DMS 273 (cell line): Measurements from ENCODE around the gene TMEM63A.

Source experiments
- DNase-seq: peaks from one replicate; lab custom pipeline; 2025; ENCODE audit not compliant: unreplicated experiment; lab: John Stamatoyannopoulos, UW

Gene TMEM63A

DNA sequence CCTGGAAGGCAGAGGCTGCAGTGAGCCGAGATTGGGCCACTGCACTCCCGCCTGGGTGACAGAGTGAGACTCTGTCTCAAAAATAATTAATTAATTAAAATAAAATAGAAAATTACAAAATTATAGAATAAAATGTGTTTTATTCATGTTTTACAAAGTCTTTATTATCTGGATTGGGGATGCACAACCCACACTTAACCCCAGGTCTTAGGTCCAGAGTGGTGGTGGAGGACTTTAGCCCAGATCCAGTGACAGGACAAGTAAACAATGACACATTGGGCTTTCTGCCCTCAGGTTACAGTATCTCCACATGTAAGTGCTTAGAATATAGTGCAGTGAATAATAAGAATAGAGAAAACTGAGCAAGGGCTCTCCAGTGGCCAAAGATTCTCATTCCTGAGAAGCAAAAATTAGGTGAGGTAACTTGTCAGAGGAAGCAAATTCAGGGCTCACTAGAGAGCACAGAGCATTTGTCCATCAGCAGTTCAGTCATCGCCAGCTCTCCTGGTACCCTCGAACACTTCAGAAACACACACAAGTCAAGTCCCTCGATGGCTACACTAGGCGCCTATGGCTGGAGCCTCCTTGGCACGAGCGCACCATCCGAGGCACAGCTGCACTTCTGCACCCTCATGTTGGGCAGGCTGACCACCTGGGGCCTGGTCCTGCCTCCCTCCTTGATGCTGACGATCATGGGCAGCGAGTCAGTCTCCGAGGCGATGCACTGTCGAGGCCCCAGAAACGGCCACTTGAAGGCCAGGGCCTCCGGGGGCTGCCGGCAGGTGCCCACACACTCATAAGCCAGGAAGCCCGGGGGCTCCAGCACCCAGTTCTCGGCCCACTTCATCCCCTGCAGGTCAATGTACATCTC, 4.2 kb upstream of the TMEM63A start:
- DNase-seq, result no peak

DNA sequence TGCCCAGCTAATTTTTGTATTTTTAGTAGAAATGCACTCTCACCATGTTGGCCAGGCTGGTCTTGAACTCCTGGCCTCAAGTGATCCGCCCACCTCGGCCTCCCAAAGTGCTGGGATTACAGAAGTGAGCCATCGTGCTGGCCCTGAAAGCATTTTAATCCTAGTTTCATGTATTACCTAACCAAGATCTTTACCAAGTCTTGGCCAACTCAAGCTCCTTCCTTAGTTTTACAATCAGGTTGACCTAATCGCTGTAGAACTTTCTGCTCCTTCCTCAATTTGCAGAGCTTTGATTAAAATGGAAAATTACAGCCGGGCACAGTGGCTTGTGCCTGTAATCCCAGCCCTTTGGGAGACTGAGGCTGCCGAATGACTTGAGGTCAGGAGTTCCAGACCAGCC, 3.2 kb upstream of the TMEM63A start:
- DNase-seq, result no peak

DNA sequence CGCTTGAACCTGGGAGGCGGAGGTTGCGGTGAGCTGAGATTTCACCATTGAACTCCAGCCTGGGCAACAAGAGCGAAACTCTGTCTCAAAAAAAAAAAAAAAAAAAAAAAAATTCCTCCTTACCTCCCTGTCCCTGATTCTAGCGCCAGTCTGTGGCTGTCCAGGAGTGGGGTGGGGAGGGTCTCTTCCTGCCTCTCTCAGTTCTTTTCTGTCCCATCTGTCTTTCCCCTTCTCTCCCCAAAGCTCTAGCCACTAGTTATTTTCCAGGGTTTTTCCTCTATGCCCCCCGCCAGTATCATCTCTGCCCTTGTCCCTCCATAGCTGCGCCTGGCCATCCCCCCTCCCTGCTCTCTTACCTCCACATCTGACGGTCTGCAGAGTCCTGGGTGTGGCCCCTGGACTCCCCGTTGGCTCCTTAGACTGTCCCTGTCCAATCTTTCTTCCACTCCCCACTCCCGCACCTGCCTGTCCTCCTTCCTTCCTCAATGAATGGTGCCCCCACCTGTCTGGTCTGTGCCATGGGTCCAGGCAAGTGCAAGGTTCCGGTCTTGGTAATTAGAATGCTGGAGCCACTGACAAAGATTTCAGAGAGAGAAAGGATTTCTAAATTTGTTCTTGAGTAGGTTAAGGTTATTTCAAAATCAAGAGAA, 1.6 kb upstream of the TMEM63A start:
- no peak for DNase-seq

DNA sequence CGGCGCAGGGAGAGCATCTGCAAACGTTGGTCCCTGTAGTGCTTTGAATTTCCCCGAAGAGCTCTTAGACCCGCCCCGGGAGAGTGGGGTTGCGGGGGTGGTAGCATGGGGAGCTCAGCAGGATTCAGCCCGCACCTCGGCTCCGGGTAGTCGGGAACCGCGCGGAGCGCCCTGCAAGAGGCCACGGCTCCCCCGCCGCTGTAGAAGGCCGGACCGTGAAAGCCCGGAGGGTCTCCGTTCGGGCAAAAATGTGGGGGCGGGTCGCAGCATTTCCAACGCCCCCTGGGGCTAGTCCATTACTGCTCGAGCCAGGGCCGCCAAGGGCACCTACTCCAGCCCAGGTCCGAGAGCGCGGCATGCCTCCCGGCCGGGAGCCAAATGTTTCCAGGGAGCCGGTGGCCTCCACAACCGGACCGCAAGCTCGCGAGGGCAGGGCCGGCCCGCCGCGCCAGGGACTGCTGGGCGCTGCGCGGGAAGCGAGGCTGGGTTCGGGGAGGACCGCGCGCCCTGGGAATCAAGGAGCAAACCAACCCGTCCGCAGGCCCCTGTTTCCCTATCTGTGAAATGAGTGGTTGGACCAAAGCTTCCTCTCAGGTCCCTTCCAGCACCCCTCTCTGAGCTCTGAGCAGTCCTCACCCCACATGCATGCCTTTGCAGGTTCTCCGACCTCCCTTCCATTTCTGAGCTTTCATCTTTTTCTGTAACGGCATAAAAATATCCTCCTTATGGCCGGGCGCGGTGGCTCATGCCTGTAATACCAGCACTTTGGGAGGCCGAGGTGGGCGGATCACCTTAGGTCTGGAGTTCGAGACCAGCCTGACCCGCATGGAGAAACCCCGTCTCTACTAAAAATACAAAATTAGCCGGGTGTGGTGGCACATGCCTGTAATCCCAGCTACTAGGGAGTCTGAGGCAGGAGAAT, 775 bp upstream of the TMEM63A start:
- peak; percentile 71 for DNase-seq

DNA sequence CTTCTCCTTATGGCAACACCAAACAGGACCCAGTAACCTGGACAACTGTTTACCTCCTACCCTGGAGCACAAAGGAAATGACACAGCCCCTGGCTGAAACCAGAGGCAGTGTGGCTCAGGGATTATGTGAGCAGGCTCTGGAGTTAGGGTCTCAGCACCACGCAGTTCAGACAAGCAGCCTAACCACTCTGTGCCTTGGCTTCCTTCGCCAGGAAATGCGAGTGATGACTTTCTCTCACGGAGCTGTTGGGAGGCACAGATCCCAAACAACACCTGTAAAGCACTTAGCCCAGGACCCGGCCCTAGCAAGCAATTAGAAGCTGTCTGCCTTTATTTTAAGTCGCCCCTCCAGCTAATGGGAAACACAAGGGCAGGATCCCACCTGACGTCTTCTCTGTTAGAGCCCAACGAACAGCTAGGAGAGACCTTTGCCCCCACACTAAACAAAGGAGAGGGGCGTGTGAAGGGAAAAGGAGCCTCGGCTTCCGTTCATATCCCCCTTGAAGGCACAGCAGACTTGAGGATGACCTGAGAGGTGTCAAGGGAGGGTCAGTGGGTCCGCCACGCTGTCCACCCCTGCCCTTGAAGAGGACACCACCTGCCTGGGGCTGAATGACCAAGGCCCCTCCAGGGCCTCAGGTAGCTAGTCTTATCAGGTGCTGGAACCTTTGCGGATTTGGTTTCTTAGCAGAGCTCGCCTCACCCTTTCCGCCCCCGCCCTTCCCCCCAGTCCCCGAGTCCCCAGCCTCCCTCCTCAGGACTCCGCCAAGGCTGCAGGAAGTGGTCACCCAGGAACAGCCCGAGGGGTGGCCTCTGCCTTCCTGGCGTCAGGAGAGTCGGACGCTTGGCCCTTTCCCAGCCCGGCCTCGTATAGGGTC, 860 bp downstream of the TMEM63A start:
- no peak for DNase-seq

DNA sequence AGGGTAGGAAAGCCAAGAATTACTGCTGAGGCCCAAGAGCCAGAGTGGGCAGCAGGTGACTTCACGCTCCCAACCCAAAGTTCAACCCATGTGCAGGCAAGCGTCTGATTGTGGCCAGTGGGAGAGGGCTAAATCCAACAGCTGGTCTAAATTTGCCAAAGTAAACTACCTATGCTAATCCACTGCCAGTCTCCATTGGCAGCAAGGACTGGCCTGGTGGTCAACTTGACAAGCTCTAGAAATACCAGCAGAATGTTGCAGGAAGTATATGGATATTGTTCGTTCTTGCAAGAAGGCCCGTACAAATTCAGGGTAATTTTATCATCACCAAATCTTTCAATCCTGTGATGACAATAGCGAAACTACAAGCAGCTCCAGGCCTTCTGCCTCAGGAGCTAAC, 1.5 kb downstream of the TMEM63A start:
- DNase-seq, result no peak

DNA sequence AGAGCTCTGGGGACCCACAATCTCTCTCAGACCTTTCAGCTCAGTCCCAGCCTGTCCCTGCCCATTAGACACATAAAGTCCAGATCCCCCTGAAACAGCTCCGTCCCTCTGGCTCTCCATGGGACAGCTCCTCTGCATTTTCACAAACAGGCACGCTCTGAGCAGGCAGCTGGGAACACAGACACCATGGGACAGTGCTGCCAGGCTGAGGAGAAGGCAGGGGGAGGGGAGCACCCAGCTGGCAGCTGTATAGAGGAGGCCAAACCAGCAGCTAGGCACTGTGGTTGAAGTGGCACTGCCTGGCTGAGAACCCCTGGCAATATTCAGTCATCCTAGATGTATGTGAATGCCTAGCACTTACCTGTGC, 2.0 kb downstream of the TMEM63A start:
- DNase-seq, result peak; percentile 39

DNA sequence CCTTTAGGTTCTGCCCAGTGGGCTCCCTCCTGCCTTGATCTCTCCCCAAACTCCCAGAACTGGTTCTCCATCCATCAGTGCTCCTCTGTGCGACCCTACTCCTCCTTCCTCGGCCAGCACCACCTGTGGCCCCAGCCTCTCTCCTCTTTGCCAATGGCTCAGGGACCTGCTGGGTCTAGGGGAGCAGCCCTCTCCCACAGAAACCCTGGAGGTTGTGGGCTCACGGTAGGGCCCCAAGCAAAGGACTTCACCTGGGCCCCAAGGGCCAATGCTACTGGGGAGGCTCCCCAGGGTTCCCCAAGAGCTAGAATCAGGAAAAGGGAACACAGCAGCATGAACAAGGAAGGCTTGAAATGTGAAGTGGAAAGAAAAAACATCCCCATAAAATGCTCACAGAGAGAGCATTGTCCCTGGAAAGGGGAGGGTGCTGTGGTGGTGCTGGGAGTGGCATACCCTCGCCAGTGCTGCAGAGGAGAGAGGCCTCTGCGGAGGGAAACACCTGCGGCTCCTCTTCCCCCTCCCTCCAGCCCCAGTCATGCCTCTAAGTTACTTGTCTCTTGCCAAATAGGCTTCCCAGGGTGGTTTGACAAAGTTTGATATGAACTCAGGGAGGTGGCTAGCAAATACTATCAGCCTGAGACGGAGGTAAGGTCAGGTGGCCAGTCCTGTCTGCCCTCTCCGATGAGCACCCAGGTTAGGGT, 2.5 kb downstream of the TMEM63A start:
- DNase-seq, result no peak

DNA sequence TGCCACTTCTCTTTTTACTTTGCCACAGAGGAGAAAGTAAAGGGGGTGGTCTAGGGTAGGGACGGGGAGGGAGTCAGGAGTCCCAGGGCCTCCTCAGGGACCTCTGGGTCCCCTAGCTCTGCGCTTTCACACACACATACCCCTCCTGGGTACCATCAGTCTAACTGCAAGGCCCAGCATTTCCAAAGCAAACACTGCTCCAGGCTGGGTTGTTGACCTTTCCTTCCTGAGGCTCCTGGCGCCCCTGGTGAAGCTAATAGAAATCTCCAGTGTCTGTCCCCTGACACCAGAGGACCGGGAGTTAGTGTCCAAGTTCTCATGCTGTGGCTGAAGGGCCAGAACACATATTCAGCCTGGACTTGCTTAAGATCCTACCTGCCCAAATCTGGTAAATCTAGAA, 3.9 kb downstream of the TMEM63A start:
- DNase-seq, result no peak

DNA sequence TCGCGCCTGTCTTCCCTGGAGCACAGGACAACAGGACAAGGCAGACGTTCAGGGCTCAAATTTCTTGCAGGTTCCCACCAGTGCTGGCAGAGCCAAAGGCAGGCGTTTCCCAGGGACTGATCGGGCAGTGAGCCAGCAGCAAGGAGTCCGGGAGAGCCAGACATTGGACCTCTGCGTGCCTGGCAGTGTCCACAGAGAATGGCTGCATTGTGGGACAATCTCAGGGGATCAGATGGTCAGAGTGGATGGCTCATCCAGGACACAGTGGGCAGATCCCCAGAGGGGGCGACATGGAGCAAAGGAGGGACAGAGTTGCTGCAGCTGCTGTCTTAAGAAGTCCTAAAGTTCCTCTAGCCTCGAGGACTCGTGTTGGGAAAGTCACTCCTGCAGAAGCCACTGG, 4.6 kb downstream of the TMEM63A start:
- DNase-seq, result peak; percentile 63

DNA sequence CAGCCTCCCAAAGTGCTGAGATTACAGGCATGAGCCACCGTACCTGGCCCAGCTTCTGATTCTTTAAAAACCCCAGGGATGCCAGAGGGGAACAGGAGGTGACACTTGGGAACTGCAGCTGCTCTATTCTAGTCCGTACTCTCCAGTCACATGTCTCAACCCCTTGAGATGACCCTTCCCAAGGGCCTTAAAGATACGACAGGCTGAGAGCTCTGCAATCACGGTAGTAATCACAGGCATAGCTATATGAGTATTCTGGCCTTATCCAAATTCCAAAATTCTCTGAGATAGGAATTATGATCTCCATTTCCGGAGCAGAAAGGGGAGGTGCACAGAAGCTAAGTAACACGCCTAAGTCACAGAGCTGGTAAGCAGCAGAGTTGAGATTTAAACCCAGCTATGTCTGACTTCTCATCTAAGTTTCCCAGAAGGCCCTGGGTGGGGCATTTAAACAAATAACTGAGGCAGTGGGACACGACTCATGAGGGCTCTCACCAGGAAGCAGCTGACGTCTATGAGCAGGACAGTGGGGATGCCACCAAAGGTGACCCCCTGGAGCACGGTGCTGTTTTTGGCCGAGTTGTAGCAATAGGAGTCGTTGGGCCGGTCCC, 5.2 kb downstream of the TMEM63A start:
- DNase-seq, result no peak

DNA sequence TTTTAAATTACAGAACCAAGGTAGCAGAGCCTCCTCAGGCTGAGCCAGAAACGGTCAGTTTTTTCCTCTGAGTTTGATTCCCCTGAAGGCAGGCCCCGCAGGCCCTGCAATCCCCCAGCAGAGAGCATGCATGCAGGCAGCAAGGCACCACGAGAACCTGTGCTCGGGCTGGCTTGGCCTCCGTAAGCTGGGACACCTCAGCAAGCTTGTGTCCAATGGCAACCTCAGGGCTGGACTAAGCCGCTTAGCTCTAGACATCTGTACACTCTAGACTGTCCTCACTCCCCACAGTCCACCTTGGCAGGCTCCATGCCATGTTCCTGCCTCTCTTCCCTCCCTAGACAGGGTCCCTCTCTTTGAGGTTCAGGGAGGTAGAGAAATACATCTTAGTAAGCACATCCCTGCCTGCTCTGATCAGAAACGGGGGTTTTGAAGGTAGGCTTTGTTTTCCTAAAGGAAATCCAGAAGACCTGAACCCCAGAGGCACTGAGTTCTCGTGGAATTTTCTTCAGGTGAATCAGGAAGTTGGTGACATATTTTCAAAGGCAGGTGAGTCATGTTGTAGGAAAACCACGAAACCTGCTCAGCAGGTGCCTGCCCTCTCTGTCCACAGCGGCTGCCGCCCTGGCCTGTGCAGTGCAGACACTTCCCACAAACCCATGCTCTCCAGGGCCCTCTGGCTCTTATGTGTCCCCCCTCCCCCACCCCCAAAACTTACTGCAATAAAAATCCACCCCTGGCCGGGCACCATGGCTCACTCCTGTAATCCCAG, 7.0 kb downstream of the TMEM63A start:
- DNase-seq, result no peak

DNA sequence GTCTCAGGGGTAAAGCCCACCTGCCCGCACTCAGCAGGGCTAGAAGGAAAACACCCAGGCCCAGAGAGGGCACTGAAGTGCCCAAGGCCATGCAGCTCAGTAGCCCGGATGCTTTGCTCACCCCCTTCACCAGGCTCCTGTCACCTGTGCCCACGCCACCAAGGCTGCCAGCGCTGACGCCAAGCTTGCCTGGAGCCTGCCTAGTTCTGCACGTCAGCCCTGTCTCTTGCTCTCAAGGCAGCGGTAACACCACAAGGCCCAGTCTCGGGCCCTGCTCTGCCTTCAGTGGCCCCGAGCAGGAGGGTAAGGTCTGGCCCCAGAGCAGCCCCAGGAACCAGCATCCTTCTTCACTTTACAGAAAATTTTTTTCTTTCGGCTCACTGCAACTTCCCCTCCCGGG, 7.7 kb downstream of the TMEM63A start:
- no peak for DNase-seq

DNA sequence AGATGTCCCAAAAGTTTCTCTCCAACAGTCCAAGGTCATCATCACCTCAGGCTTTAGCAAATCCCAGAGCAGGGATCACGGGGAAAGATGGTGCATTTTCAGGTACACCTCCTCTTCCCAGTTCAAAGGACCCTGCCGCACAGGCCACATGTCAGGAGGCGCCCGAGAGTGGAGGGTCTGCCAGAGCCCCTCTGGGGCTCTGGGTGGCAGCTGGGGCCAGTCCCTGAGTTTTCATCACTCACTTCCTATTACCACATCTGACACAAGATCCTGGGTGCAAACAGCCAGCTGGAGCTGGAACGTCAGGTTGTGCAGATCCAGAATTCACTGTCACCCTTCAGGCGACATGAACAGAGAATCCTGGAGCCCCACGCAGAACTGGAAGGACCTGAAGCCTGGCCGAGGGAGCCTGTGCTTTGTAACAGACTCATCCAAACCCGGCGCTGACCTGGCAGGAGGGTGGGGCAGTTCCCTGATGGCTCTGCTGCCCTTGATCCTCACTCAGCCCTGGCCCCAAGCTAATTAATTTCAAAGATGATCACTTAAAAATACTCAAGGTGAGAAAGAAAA, 8.8 kb downstream of the TMEM63A start:
- DNase-seq, result no peak

DNA sequence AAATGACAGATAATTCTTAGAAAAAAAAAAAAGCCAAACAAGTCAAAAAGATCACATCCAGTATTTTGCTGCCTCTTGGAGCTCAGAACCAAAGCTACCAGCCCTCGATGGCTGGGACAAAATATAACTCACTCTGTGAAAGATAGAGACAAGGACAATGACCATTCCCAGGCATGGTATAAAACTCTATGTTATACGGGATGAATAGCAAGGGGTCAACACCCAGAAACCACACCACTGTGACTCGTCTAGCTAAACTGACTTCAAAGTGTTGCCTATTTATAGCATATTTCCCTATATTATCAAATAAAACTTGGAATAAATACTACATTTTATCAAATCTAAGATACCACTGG, 10.1 kb downstream of the TMEM63A start:
- DNase-seq, result no peak

DNA sequence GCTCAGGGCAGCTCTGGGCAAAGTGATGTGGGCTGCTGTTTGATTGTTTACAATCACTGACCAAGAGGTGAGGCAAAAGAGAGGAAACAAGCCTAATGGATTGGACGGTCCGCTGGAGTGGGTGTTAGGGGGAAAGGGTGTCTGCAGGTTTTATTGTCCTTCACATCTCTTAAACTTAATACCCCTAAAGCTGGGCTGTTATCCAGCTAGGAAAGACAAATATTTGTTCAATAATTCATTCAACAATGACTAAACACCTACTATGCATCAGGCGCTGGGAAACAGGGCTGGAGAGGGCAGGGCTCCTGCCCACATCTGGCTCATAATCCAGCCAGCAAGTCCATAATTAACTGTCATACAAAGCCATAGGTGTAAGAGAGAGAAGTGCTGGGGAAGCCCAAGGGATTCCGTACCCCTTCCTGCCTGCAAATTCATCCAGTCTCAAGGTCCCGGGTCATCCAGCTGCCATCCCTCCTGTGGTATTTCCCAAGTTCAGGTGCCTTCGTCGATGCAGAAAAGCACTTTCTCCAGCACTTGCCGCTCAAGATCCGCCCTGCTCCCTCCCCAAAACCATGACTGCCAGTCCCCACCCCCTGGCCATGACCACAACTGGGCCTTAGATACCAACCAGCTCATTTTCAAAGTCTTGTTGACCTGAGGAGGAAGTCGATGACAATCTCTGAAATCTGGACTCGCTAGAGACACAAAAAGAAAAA, 10.7 kb downstream of the TMEM63A start:
- no peak for DNase-seq

DNA sequence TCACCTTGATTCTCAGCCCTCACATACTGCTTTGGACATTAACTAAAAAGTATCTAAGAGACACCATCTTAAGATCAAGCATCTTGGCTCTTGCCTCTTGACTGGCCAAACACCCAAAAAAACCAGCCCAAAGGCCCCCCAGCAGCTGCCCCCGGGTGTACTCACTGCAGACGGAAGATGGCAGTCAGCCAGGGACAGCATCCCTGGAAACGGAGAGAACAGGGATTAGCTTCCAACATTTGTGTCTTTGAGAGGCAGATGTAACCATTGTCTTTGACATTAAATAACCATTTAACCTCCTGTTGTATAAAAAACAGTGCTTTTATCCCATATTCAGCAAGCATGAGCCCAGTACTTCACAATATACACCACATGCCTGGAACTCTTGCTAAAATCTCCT, 11.3 kb downstream of the TMEM63A start:
- no peak for DNase-seq
